ENCODE results near the gene FER1L5.

Gene FER1L5

GRCh38 chr2:96747061-96747617, 104.6 kb downstream of the FER1L5 start:
- H3K27me3 ChIP-seq = no peaks in the 10 kb centered on the region
- TF ChIP-seq CTCF (IDR thresholded peaks at IDR 0.05) = no peak
- DNase-seq = no peak
- intact Hi-C loops (cut with DNase I; ENCODE audit: low total_unique reads) = no loop called here
- H3K4me3 ChIP-seq = no peak overlapping the region
- no peak overlapping the region for H3K27ac ChIP-seq
- H3K9me3 ChIP-seq = no peaks in the 10 kb centered on the region
- H3K4me1 ChIP-seq = no peaks in the 10 kb centered on the region
- no peaks in the 10 kb centered on the region for H3K36me3 ChIP-seq

GRCh38 chr2:96751800-96752199, 109.2 kb downstream of the FER1L5 start:
- no peaks in the 10 kb centered on the region for H3K9me3 ChIP-seq
- H3K4me1 ChIP-seq = no peaks in the 10 kb centered on the region
- H3K27ac ChIP-seq = no peak overlapping the region
- H3K36me3 ChIP-seq = no peaks in the 10 kb centered on the region
- intact Hi-C loops (cut with DNase I; ENCODE audit: low total_unique reads) = no loop called here
- DNase-seq = no peak
- H3K4me3 ChIP-seq = no peak overlapping the region
- TF ChIP-seq CTCF (IDR thresholded peaks at IDR 0.05) = no peak
- H3K27me3 ChIP-seq = no peaks in the 10 kb centered on the region

GRCh38 chr2:96753661-96754282, 111.2 kb downstream of the FER1L5 start:
- intact Hi-C loops (cut with DNase I; ENCODE audit: low total_unique reads) = no loop called here
- Histone ChIP-seq H3K27me3 (no peaks in the 10 kb centered on the region), H3K4me1 (no peaks in the 10 kb centered on the region), H3K9me3 (no peaks in the 10 kb centered on the region), H3K4me3 (no peak overlapping the region), H3K27ac (no peak overlapping the region), H3K36me3 (no peaks in the 10 kb centered on the region)
- DNase-seq = no peak
- no peak for TF ChIP-seq CTCF (IDR thresholded peaks at IDR 0.05)

- H3K9me3 ChIP-seq = no peaks in the 10 kb centered on the region
- H3K27ac ChIP-seq = no peak overlapping the region
- intact Hi-C loops (cut with DNase I; ENCODE audit: low total_unique reads) = no loop called here
- no peaks in the 10 kb centered on the region for H3K4me1 ChIP-seq
- TF ChIP-seq CTCF (IDR thresholded peaks at IDR 0.05) = no peak
- H3K27me3 ChIP-seq = no peaks in the 10 kb centered on the region
- H3K36me3 ChIP-seq = no peaks in the 10 kb centered on the region
- no peak for DNase-seq
- no peak overlapping the region for H3K4me3 ChIP-seq
Observed at GRCh38 chr2:96754317-96754716, 111.8 kb downstream of the FER1L5 start.

Measured in tibial artery (tissue), 4 donors.